Panc1 (cell line): ENCODE measurements around the gene PMP22. TPM values are rescaled to one million over a fixed set of nuclear protein-coding genes. Genes with fewer than 3 reads are reported as not detected.

Source experiments
- ATAC-seq: fragments of 200-7000 bp; cut with Tn5 transposase; 2 replicates; pipeline ENCODE4 v1.9.1; 2020; ENCODE audit warnings: mild to moderate bottlenecking, moderate library complexity
- BruUV-seq: library from RNA; stranded (reverse); fragments of 400-500 nt; replicated peaks from 2 replicates; lab custom pipeline; 2021; lab: Mats Ljungman, UMichigan
- CTCF ChIA-PET: fragments of 300-600 bp; sonication (Branson Sonifier 250); formaldehyde crosslinking; loops from one replicate; lab custom pipeline; 2022; ENCODE audit warnings: antibody characterized with exemption; lab: Charles Lee
- POLR2A ChIA-PET: fragments of 300-600 bp; sonication (Branson Sonifier 250); formaldehyde crosslinking; loops from one replicate; lab custom pipeline; 2022; ENCODE audit warnings: antibody characterized with exemption; lab: Charles Lee
- DNase-seq: peaks from one replicate; pipeline ENCODE4 v3.0.0-alpha.2; 2010; ENCODE audit warnings: low read depth, low spot score
- H3K27ac ChIP-seq: 2 replicates; pipeline ENCODE4 v1.5.1; 2011; ENCODE audit warnings: mild to moderate bottlenecking, low read length, inconsistent platforms
- H3K27me3 ChIP-seq: fragments of 200-500 bp; sonication (Bioruptor generic); 2 replicates; pipeline ENCODE4 v1.6.0; 2014; ENCODE audit warnings: low read length, inconsistent platforms; ENCODE audit not compliant: control insufficient read depth, insufficient read depth
- H3K36me3 ChIP-seq: fragments of 200-500 bp; sonication (Bioruptor generic); 2 replicates; pipeline ENCODE4 v1.5.1; 2014; ENCODE audit warnings: inconsistent platforms, mild to moderate bottlenecking, low read length, moderate library complexity; ENCODE audit not compliant: control insufficient read depth, insufficient read depth
- H3K4me1 ChIP-seq: 2 replicates; pipeline ENCODE4 v1.5.1; 2011; ENCODE audit warnings: inconsistent platforms, mild to moderate bottlenecking, low read length, moderate library complexity; ENCODE audit not compliant: control insufficient read depth, insufficient read depth
- H3K4me3 ChIP-seq, 2 experiments: 2 replicates each; pipeline ENCODE4 v1.5.1; 2011 to 2012; ENCODE audit warnings: low read depth in 2 of 2, low read length in 2 of 2, mild to moderate bottlenecking in 2 of 2, inconsistent platforms in 1 of 2, moderate library complexity in 1 of 2
- H3K9me3 ChIP-seq: fragments of 200-500 bp; sonication (Bioruptor generic); 2 replicates; pipeline ENCODE4 v1.5.1; 2014; ENCODE audit warnings: low read depth, mild to moderate bottlenecking, inconsistent platforms, low read length, moderate library complexity; ENCODE audit not compliant: control insufficient read depth, insufficient read depth
- POLR2AphosphoS5 ChIP-seq: IDR thresholded peaks from 2 replicates; pipeline ENCODE4 v1.6.1; 2012; ENCODE audit warnings: mild to moderate bottlenecking, low read depth, low read length, moderate library complexity
- SIN3A ChIP-seq: IDR thresholded peaks from 2 replicates; pipeline ENCODE4 v1.6.1; 2012; ENCODE audit warnings: low read depth, mild to moderate bottlenecking, low read length, moderate library complexity, borderline replicate concordance; ENCODE audit not compliant: insufficient read depth
- TCF7L2 ChIP-seq: IDR thresholded peaks from 2 replicates; pipeline ENCODE4 v1.6.1; 2011; ENCODE audit warnings: mild to moderate bottlenecking, low read depth, low read length, inconsistent platforms
- in situ Hi-C: cut with HindIII; loops from 2 replicates; pipeline ENCODE4 v1.10.0; 2016; ENCODE audit warnings: low sequenced_read_pairs, low pct_unique_long_range_greater_than_20kb
- intact Hi-C: fragments of 100-400 bp; cut with micrococcal nuclease; formaldehyde crosslinking; loops from one replicate; pipeline ENCODE4 v1.10.0; 2022; ENCODE audit not compliant: unreplicated experiment
- total RNA-seq: library from RNA; stranded (reverse); gene quantifications from one replicate; pipeline ENCODE4 v1.2.1, GENCODE V29; 2021; ENCODE audit not compliant: unreplicated experiment
- TF ChIP-seq, protein P1 (sequence below): fragments of 450-650 bp; IDR thresholded peaks from 2 replicates; pipeline ENCODE4 v1.5.1; 2017; ENCODE audit warnings: mild to moderate bottlenecking
- TF ChIP-seq, protein P2 (sequence below), 2 experiments: IDR thresholded peaks; 2 replicates each; pipeline ENCODE4 v1.6.1; 2011 to 2012; ENCODE audit warnings: low read depth in 2 of 2, control low read depth in 1 of 2, low read length in 1 of 2, mild to moderate bottlenecking in 1 of 2, moderate library complexity in 1 of 2; ENCODE audit not compliant: insufficient read depth in 1 of 2

The PMP22 gene
- total RNA-seq, 1 experiment from 2014 or later, result 6.0 TPM

DNA sequence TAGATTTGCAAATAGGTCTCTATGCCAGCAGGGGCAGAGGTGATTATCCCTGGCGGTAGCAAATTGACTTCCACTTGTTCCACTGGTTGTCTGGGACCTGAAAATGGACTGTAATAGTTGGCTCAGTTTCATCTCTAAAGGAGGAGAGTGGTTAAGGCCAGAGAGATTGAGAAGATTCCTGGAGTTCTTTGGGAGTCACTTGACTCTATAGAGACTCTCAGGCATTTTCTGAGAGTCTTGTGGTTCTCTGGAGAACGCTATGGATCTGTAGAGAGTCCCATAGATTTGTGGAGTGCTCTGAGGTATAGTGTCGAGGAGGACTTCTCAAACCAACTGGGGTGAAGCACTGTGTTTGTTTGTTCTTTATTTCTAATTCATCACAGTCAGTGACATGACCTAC, 8.9 kb upstream of the PMP22 start:
- H3K27ac ChIP-seq, result no peak overlapping the region
- ATAC-seq, result no peak
- H3K9me3 ChIP-seq, result no peaks in the 10 kb centered on the region
- ChIA-PET CTCF (no interaction called here), POLR2A (no interaction called here)
- no peak for DNase-seq
- in situ Hi-C loops (no loop called here), intact Hi-C loops (no loop called here)
- no peaks in the 10 kb centered on the region for H3K4me1 ChIP-seq
- no peaks in the 10 kb centered on the region; the same call in 1 of the 2 replicates for H3K27me3 ChIP-seq
- no peak for TF ChIP-seq POLR2AphosphoS5
- TF ChIP-seq, protein P1, sequence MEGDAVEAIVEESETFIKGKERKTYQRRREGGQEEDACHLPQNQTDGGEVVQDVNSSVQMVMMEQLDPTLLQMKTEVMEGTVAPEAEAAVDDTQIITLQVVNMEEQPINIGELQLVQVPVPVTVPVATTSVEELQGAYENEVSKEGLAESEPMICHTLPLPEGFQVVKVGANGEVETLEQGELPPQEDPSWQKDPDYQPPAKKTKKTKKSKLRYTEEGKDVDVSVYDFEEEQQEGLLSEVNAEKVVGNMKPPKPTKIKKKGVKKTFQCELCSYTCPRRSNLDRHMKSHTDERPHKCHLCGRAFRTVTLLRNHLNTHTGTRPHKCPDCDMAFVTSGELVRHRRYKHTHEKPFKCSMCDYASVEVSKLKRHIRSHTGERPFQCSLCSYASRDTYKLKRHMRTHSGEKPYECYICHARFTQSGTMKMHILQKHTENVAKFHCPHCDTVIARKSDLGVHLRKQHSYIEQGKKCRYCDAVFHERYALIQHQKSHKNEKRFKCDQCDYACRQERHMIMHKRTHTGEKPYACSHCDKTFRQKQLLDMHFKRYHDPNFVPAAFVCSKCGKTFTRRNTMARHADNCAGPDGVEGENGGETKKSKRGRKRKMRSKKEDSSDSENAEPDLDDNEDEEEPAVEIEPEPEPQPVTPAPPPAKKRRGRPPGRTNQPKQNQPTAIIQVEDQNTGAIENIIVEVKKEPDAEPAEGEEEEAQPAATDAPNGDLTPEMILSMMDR, result no peak
- TF ChIP-seq, protein P2, sequence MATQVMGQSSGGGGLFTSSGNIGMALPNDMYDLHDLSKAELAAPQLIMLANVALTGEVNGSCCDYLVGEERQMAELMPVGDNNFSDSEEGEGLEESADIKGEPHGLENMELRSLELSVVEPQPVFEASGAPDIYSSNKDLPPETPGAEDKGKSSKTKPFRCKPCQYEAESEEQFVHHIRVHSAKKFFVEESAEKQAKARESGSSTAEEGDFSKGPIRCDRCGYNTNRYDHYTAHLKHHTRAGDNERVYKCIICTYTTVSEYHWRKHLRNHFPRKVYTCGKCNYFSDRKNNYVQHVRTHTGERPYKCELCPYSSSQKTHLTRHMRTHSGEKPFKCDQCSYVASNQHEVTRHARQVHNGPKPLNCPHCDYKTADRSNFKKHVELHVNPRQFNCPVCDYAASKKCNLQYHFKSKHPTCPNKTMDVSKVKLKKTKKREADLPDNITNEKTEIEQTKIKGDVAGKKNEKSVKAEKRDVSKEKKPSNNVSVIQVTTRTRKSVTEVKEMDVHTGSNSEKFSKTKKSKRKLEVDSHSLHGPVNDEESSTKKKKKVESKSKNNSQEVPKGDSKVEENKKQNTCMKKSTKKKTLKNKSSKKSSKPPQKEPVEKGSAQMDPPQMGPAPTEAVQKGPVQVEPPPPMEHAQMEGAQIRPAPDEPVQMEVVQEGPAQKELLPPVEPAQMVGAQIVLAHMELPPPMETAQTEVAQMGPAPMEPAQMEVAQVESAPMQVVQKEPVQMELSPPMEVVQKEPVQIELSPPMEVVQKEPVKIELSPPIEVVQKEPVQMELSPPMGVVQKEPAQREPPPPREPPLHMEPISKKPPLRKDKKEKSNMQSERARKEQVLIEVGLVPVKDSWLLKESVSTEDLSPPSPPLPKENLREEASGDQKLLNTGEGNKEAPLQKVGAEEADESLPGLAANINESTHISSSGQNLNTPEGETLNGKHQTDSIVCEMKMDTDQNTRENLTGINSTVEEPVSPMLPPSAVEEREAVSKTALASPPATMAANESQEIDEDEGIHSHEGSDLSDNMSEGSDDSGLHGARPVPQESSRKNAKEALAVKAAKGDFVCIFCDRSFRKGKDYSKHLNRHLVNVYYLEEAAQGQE (IDR thresholded peaks at IDR 0.05; ENCODE audit: insufficient read depth in 1 of 2, low read depth in 2 of 2, low read length in 1 of 2), result no peak
- no peaks in the 10 kb centered on the region for H3K36me3 ChIP-seq
- no TSS peak for BruUV-seq
- H3K4me3 ChIP-seq, result no peak overlapping the region

DNA sequence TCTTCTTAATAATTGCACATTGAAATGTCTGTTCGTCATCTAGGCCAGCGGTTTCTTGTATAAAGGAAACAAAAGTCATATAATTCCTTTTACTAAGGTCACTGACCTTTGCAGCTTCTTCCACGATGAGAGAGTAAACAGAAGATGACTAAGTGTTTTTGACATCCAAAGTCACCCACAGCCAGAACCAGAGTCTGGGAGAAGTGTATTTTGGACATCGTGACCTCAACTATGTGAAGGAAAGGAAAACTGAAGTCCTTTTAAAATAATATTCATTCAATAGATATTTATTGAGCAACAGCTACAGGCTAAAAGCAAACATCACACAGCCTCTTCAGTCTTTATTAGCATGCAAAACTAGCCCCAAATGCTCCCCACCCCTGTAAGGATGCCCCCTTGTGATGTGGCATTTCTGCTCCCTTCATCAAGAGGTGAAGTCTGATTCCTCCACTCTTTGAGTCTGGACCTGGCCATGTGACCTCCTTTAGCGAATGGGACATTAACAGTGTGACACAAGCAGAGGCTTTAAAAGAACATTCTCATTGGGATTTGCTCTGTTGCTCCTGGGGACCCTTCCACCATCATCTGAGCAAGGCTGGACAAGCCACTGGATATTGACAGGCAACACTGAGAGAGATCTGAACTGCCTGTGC, 8.1 kb upstream of the PMP22 start:
- H3K27ac ChIP-seq, result no peak overlapping the region
- H3K4me1 ChIP-seq, result no peaks in the 10 kb centered on the region
- H3K36me3 ChIP-seq, result no peaks in the 10 kb centered on the region
- intact Hi-C loops (no loop called here), in situ Hi-C loops (no loop called here)
- CTCF ChIA-PET, result no interaction called here
- TF ChIP-seq POLR2AphosphoS5 (no peak), TCF7L2 (no peak), SIN3A (no peak)
- TF ChIP-seq, protein P1, result no peak
- TF ChIP-seq, protein P2 (IDR thresholded peaks at IDR 0.05; ENCODE audit: insufficient read depth in 1 of 2, low read depth in 2 of 2, low read length in 1 of 2), result no peak
- POLR2A ChIA-PET, result interaction anchor here (0.5 kb wide), 1 partner anchor 92 kb away, joined by 10 read pairs; no protein-coding TSS in a partner anchor
- DNase-seq (no peak), ATAC-seq (no peak)
- H3K4me3 ChIP-seq, result no peak overlapping the region
- no peaks in the 10 kb centered on the region; the same call in 1 of the 2 replicates for H3K27me3 ChIP-seq
- no peaks in the 10 kb centered on the region for H3K9me3 ChIP-seq
- BruUV-seq, result no TSS peak
